ENCODE data around the gene DNAJB2. TPM values are rescaled to one million over a fixed set of nuclear protein-coding genes. Genes with fewer than 3 reads are reported as not detected.

Gene DNAJB2
- polyA plus RNA-seq, 1 of the 3 experiments (the other 2 are of a cell fraction), result 39.9 TPM

DNA sequence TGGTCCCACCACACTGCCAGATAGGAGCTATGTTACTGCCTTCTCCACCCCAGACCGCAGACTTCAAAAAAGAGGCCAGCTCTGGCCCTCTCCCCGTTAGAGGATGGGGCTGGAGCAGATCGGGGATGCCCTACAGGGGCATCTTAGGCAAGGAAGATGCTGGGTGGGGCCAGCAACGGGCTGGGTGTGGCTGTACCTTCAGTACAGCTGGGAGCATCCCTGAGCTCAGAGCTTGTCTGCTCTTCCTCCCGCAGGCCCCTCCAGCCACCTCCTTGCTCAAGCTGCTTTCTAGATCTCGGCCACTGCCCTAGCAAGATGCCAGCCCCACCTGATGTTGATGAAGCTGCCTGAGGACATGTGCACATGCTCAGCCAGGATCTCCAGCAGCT lies 20.2 kb downstream of the DNAJB2 start:
- H4K20me1 ChIP-seq (ENCODE audit: insufficient read depth), result no peaks in the 10 kb centered on the region
- DNase-seq, result no peak
- H3K9me2 ChIP-seq, result no peaks in the 10 kb centered on the region
- H3F3A ChIP-seq (replicated peaks; ENCODE audit: insufficient read depth), result no peaks in the 10 kb centered on the region
- no peaks in the 10 kb centered on the region for H3K36me3 ChIP-seq (replicated peaks in 1 of 2; ENCODE audit: control insufficient read depth in 1 of 2, insufficient read depth in 2 of 2, low read length in 1 of 2)
- no peak overlapping the region for H3K27ac ChIP-seq (ENCODE audit: low read depth in 2 of 2, low read length in 1 of 2)
- CTCF ChIA-PET, result interaction anchor here (0.7 to 6.7 kb wide), 37 partner anchors 9 to 261 kb away, joined by 3 to 72 read pairs (median 5); partner anchors contain the start of genes ABCB6, CNPPD1, DNAJB2 and DNPEP
- WGBS (ENCODE audit: low lambda C conversion rate), result 94% methylated on average over 3 of the region's 6 CpGs
- TF ChIP-seq EZH2phosphoT487 (IDR thresholded peaks at IDR 0.05; ENCODE audit: borderline replicate concordance, low read depth) (no peak), TAF1 (IDR thresholded peaks at IDR 0.05; ENCODE audit: borderline replicate concordance, low read depth, low read length) (no peak), TEAD4 (IDR thresholded peaks at IDR 0.05; ENCODE audit: borderline replicate concordance, insufficient read depth) (no peak), FOSL2 (IDR thresholded peaks at IDR 0.05; ENCODE audit: borderline replicate concordance, low read depth) (no peak), JUND (IDR thresholded peaks at IDR 0.05) (no peak), RFX5 (IDR thresholded peaks at IDR 0.05; ENCODE audit: low read length) (no peak), POLR2AphosphoS5 (IDR thresholded peaks at IDR 0.05; ENCODE audit: low read depth, low read length) (no peak), NFIC (IDR thresholded peaks at IDR 0.05; ENCODE audit: borderline replicate concordance) (no peak), YY1 (IDR thresholded peaks at IDR 0.05; ENCODE audit: low read depth) (no peak), EP300 (IDR thresholded peaks at IDR 0.05; ENCODE audit: borderline replicate concordance in 1 of 2, low read depth in 1 of 2, low read length in 1 of 2) (no peak)
- TF ChIP-seq, protein P1, sequence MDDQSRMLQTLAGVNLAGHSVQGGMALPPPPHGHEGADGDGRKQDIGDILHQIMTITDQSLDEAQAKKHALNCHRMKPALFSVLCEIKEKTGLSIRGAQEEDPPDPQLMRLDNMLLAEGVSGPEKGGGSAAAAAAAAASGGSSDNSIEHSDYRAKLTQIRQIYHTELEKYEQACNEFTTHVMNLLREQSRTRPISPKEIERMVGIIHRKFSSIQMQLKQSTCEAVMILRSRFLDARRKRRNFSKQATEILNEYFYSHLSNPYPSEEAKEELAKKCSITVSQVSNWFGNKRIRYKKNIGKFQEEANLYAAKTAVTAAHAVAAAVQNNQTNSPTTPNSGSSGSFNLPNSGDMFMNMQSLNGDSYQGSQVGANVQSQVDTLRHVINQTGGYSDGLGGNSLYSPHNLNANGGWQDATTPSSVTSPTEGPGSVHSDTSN (IDR thresholded peaks at IDR 0.05), result no peak
- TF ChIP-seq, protein P2, sequence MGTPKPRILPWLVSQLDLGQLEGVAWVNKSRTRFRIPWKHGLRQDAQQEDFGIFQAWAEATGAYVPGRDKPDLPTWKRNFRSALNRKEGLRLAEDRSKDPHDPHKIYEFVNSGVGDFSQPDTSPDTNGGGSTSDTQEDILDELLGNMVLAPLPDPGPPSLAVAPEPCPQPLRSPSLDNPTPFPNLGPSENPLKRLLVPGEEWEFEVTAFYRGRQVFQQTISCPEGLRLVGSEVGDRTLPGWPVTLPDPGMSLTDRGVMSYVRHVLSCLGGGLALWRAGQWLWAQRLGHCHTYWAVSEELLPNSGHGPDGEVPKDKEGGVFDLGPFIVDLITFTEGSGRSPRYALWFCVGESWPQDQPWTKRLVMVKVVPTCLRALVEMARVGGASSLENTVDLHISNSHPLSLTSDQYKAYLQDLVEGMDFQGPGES (IDR thresholded peaks at IDR 0.05; ENCODE audit: low read depth, low read length), result no peak
- peaks cover 0 to 7% of the 10 kb centered on the region in 2 experiments; a peak in 1 of 4 replicates for H3K4me1 ChIP-seq (ENCODE audit: control insufficient read depth in 1 of 2, insufficient read depth in 2 of 2, low read depth in 1 of 2, low read length in 1 of 2)
- no peak overlapping the region for H3K4me3 ChIP-seq (ENCODE audit: low read depth in 2 of 2, low read length in 1 of 2)
- POLR2A ChIA-PET, result interaction anchor here (0.8 to 1.9 kb wide), 3 partner anchors 9 to 123 kb away, joined by 3 to 4 read pairs (median 4); partner anchors contain the start of gene CNPPD1
- H2AFZ ChIP-seq (ENCODE audit: low read depth), result no peak overlapping the region
- H3K4me2 ChIP-seq, result no peak overlapping the region
- no peaks in the 10 kb centered on the region for H3K9me3 ChIP-seq
- H3K27me3 ChIP-seq (ENCODE audit: insufficient read depth), result no peaks in the 10 kb centered on the region
- no peaks in the 10 kb centered on the region for H3K79me2 ChIP-seq (ENCODE audit: insufficient read depth)
- H3K9ac ChIP-seq, result no peak overlapping the region

DNA sequence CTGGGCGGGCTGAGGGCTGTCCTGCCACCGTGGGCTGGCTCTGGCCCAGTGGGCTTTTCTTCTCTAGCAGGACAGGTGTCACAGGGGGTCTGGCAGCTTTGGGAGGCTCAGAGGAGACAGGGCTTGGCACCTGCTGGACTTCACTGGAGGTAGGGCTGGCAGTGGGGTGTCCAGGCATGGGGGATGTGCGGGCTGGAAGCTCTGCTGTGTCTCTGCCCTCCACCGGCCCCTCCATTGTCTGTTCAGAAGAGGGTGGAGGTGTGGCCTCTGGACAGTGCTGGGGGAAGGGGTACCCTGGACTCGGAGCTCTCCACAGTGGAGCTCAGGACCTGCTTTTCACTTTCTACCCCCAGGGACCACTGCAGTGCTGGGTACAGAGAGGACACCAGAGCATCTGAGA lies 20.9 kb downstream of the DNAJB2 start:
- Histone ChIP-seq H3K4me1 (ENCODE audit: control insufficient read depth in 1 of 2, insufficient read depth in 2 of 2, low read depth in 1 of 2, low read length in 1 of 2) (peaks cover 0 to 6% of the 10 kb centered on the region in 2 experiments; a peak in 1 of 4 replicates), H3F3A (replicated peaks; ENCODE audit: insufficient read depth) (no peaks in the 10 kb centered on the region), H3K27ac (ENCODE audit: low read depth in 2 of 2, low read length in 1 of 2) (no peak overlapping the region), H3K36me3 (replicated peaks in 1 of 2; ENCODE audit: control insufficient read depth in 1 of 2, insufficient read depth in 2 of 2, low read length in 1 of 2) (no peaks in the 10 kb centered on the region), H2AFZ (ENCODE audit: low read depth) (no peak overlapping the region), H4K20me1 (ENCODE audit: insufficient read depth) (no peaks in the 10 kb centered on the region), H3K9me3 (no peaks in the 10 kb centered on the region), H3K79me2 (ENCODE audit: insufficient read depth) (no peaks in the 10 kb centered on the region), H3K9ac (no peak overlapping the region), H3K9me2 (no peaks in the 10 kb centered on the region), H3K4me2 (no peak overlapping the region), H3K4me3 (ENCODE audit: low read depth in 2 of 2, low read length in 1 of 2) (no peak overlapping the region), H3K27me3 (ENCODE audit: insufficient read depth) (no peaks in the 10 kb centered on the region)
- ChIA-PET CTCF (interaction anchor here (0.7 to 6.7 kb wide), 28 partner anchors 8 to 230 kb away, joined by 3 to 72 read pairs (median 6); partner anchors contain the start of genes ANKZF1, ATG9A, CNPPD1 and DNAJB2), POLR2A (interaction anchor here (1.4 to 1.9 kb wide), 2 partner anchors 8 to 123 kb away, joined by 3 to 4 read pairs; partner anchors contain the start of gene CNPPD1)
- no peak for DNase-seq
- WGBS (ENCODE audit: low lambda C conversion rate), result 25% methylated on average over 3 of the region's 5 CpGs
- no peak for TF ChIP-seq NRF1 (IDR thresholded peaks at IDR 0.05; ENCODE audit: low read depth, low read length)
- TF ChIP-seq TEAD4 (IDR thresholded peaks at IDR 0.05; ENCODE audit: borderline replicate concordance, insufficient read depth), result no peak
- TF ChIP-seq POLR2AphosphoS5 (IDR thresholded peaks at IDR 0.05; ENCODE audit: low read depth, low read length), result no peak
- TF ChIP-seq, protein P2 (IDR thresholded peaks at IDR 0.05; ENCODE audit: low read depth, low read length), result no peak
- TF ChIP-seq FOSL2 (IDR thresholded peaks at IDR 0.05; ENCODE audit: borderline replicate concordance, low read depth), result no peak
- TF ChIP-seq ELF1 (IDR thresholded peaks at IDR 0.05), result no peak
- no peak for TF ChIP-seq NFIC (IDR thresholded peaks at IDR 0.05; ENCODE audit: borderline replicate concordance)
- TF ChIP-seq, protein P3, sequence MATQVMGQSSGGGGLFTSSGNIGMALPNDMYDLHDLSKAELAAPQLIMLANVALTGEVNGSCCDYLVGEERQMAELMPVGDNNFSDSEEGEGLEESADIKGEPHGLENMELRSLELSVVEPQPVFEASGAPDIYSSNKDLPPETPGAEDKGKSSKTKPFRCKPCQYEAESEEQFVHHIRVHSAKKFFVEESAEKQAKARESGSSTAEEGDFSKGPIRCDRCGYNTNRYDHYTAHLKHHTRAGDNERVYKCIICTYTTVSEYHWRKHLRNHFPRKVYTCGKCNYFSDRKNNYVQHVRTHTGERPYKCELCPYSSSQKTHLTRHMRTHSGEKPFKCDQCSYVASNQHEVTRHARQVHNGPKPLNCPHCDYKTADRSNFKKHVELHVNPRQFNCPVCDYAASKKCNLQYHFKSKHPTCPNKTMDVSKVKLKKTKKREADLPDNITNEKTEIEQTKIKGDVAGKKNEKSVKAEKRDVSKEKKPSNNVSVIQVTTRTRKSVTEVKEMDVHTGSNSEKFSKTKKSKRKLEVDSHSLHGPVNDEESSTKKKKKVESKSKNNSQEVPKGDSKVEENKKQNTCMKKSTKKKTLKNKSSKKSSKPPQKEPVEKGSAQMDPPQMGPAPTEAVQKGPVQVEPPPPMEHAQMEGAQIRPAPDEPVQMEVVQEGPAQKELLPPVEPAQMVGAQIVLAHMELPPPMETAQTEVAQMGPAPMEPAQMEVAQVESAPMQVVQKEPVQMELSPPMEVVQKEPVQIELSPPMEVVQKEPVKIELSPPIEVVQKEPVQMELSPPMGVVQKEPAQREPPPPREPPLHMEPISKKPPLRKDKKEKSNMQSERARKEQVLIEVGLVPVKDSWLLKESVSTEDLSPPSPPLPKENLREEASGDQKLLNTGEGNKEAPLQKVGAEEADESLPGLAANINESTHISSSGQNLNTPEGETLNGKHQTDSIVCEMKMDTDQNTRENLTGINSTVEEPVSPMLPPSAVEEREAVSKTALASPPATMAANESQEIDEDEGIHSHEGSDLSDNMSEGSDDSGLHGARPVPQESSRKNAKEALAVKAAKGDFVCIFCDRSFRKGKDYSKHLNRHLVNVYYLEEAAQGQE (IDR thresholded peaks at IDR 0.05; ENCODE audit: low read depth, low read length), result no peak
- TF ChIP-seq RCOR1 (IDR thresholded peaks at IDR 0.05; ENCODE audit: low read length), result no peak
